Fibroblast of peridontal ligament (primary cell): Measurements from ENCODE around the gene KIAA1755.
A peak's percentile ranks its signal among the peaks of the same experiment; 100 is the strongest.
"Not testable (repeated sequence)": the region's sequence is repeated elsewhere in the genome, so short reads cannot be mapped to it uniquely, and the experiment has no call there.

ENCODE experiments used
- DNase-seq: peaks from one replicate; pipeline ENCODE4 v3.0.0-alpha.2; 2010; ENCODE audit errors: extremely low read depth

KIAA1755 gene

GRCh38 chr20:38286586-38287531, 26.3 kb upstream of the KIAA1755 start:
- no peak for DNase-seq

- DNase-seq = no peak
These were observed 24.4 kb upstream of the KIAA1755 start for GRCh38 chr20:38284893-38285444.

GRCh38 chr20:38284066-38284650, 23.6 kb upstream of the KIAA1755 start:
- DNase-seq = not testable (repeated sequence)

GRCh38 chr20:38283236-38283635, 22.7 kb upstream of the KIAA1755 start:
- DNase-seq = no peak

- not testable (repeated sequence) for DNase-seq
These were observed 20.8 kb upstream of the KIAA1755 start for GRCh38 chr20:38281176-38281915.

- DNase-seq = no peak
These were observed 18.2 kb upstream of the KIAA1755 start for GRCh38 chr20:38278763-38279162.

GRCh38 chr20:38278131-38278530, 17.6 kb upstream of the KIAA1755 start:
- no peak for DNase-seq

- DNase-seq = no peak
These were observed 17.2 kb upstream of the KIAA1755 start for GRCh38 chr20:38277691-38278090.

- DNase-seq = no peak
These were observed 16.8 kb upstream of the KIAA1755 start for GRCh38 chr20:38277285-38277684.

GRCh38 chr20:38275815-38276550, 15.4 kb upstream of the KIAA1755 start:
- peak; percentile 79 for DNase-seq

- DNase-seq = peak; percentile 59
These were observed 12.4 kb upstream of the KIAA1755 start for GRCh38 chr20:38272961-38273360.

GRCh38 chr20:38272398-38272797, 11.9 kb upstream of the KIAA1755 start:
- DNase-seq = peak; percentile 56

- no peak for DNase-seq
These were observed 11.1 kb upstream of the KIAA1755 start for GRCh38 chr20:38271608-38272120.

GRCh38 chr20:38270869-38271605, 10.5 kb upstream of the KIAA1755 start:
- DNase-seq = peak; percentile 98

GRCh38 chr20:38269715-38270114, 9.2 kb upstream of the KIAA1755 start:
- DNase-seq = no peak

GRCh38 chr20:38269040-38269439, 8.5 kb upstream of the KIAA1755 start:
- no peak for DNase-seq

- no peak for DNase-seq
These were observed 7.5 kb upstream of the KIAA1755 start for GRCh38 chr20:38267901-38268514.

GRCh38 chr20:38267296-38267695, 6.8 kb upstream of the KIAA1755 start:
- DNase-seq = no peak

- DNase-seq = no peak
These were observed 5.9 kb upstream of the KIAA1755 start for GRCh38 chr20:38266426-38266825.

- no peak for DNase-seq
These were observed 2.4 kb upstream of the KIAA1755 start for GRCh38 chr20:38262931-38263330.
